DOHH2 (cell line): Measurements from ENCODE around the gene SV2A.

Experiments
- EZH2phosphoT487 ChIP-seq: fragments of 200-600 bp; sonication (generic); IDR thresholded peaks from 2 replicates; pipeline ENCODE4 v1.6.1; 2017; ENCODE audit warnings: borderline replicate concordance, mild to moderate bottlenecking, antibody characterized with exemption, low read length, moderate library complexity, mixed read lengths
- TF ChIP-seq, protein P1 (sequence below): fragments of 200-600 bp; sonication (generic); IDR thresholded peaks from one replicate; pipeline ENCODE4 v1.5.1; 2014; ENCODE audit warnings: antibody characterized with exemption, mild to moderate bottlenecking, low read depth, low read length; ENCODE audit not compliant: poor library complexity, severe bottlenecking

GRCh38 chr1:149899460-149900284 is 18.0 kb downstream of the SV2A start, which contains the start of gene BOLA1:
- TF ChIP-seq, protein P1, sequence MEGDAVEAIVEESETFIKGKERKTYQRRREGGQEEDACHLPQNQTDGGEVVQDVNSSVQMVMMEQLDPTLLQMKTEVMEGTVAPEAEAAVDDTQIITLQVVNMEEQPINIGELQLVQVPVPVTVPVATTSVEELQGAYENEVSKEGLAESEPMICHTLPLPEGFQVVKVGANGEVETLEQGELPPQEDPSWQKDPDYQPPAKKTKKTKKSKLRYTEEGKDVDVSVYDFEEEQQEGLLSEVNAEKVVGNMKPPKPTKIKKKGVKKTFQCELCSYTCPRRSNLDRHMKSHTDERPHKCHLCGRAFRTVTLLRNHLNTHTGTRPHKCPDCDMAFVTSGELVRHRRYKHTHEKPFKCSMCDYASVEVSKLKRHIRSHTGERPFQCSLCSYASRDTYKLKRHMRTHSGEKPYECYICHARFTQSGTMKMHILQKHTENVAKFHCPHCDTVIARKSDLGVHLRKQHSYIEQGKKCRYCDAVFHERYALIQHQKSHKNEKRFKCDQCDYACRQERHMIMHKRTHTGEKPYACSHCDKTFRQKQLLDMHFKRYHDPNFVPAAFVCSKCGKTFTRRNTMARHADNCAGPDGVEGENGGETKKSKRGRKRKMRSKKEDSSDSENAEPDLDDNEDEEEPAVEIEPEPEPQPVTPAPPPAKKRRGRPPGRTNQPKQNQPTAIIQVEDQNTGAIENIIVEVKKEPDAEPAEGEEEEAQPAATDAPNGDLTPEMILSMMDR = no peak
- no peak for TF ChIP-seq EZH2phosphoT487
